GM19240 (cell line): ENCODE results near the gene ELOVL2.

Experiments used
- DNase-seq: peaks from one replicate; pipeline ENCODE4 v3.0.0; 2011; ENCODE audit warnings: low spot score; ENCODE audit not compliant: insufficient read length

Gene ELOVL2

GRCh38 chr6:11056871-11057270 is 12.8 kb upstream of the ELOVL2 start:
- no peak for DNase-seq

DNA sequence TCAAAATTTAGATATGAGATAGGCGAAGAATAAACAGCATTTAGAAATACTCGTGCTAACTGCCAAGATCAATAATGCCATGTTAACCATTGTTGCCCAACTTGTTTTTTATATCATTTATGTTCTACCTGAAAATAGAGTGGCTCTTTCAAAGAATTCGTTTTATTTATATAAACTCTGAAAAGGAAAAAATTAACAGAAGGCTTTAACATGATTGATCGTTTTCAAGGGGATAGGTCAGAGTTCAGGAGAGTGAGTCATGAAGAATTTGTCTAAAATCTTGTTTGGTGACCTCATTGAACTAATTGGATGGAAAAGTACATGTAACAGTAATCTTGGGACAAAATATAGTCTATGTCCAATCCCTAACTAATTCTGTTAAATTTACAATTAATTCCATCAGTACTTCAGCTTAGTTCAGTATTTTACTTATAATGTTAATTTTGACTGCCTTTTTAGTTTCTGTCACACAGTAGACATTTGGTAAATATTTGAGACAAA is 11.1 kb upstream of the ELOVL2 start:
- DNase-seq = no peak

DNA sequence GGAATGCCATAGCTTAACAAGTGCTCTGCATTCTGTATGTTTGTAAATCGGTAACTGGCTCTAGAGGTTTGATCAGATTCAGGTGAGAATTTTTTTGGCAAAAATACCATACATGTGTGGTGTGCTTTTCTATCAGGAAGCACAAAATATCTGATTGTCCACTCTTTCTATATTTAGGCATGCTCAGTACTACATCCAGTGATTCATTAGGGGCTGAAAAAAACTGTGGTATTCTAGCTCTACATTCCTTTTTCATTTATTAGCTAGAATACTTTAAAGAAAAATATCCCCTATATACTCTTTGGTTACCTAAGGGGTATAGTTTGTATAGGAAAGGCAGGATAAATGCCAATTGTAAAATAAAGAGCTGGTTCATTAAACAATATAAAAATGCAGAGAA is 10.6 kb upstream of the ELOVL2 start:
- no peak for DNase-seq

DNA sequence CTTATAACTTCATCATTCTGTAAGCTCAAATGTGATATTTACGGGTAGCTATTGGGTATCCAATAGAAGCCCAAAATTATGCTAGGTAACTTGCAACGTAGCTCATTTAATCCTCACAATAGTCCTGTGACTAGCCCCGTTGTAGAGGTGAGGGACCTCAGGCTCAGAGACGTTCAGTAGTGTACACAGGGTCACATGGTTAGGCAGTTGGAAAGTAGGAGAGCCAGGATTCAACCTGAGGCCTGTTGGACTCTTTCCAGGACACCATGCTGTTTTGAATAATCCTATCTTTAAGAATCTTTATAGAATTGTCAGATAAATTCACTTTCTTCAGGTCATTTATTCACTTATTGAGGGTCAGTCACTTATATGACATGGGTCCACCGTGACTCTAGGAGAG is 9.2 kb upstream of the ELOVL2 start:
- no peak for DNase-seq

- no peak for DNase-seq
These were observed 6.6 kb upstream of the ELOVL2 start for GRCh38 chr6:11050731-11051130.

- no peak for DNase-seq
These were observed 635 bp upstream of the ELOVL2 start for GRCh38 chr6:11044712-11045167.

DNA sequence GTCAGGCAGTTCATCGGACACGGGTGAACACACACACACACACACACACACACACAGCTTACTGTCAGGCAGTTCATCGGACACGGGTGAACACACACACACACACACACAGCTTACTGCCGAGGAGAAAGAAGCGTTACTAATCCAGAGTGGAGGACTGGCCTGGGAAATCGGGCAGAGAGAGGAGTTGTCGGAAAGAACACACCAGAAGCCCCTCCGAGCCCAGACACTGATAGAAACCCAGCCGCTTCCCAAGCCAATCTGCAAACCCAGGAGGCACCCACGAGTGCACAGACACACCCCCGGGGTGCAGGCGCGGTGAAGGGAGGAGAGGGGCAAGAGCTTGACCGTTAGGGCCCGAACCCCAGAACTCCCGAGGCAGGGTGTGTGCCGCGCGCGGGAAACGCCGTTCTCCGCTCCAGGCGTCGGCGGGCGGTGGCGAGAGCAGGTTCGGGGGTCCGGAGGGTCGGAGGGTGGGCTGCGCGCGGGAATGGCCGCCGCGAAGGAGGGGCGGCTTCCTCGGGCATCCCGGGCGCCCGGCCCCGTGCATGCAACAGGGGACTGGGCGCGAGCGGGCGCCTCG is 636 bp downstream of the ELOVL2 start:
- DNase-seq = no peak

DNA sequence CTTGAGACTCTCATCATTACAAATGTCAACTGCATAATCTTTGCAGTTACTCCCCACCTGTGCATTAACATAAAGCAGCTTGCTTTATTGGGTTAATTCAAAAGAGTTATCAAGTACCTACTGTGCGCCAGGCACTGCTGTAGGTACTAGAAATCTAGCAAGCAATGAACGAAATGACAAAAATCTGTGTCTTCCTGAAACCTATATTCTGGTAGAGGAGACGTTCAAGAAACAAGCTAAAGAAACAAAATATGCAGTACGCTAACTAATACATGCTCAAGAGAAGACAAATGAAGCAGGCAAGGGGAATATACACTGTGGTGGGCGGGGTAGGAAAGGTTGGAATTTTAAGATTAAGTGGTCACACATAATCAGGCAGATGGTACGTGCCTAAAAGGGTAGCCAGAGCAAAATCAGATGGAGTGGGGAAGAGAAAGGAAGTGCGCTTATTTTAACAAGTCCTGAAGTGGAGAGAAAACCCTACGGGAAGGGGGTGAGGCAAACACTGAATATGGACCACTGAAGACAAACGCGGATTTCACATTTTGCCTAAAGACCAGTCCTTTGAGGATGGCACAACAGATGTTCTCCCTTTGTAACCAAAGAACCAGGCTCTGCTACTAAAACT is 1.2 kb downstream of the ELOVL2 start:
- no peak for DNase-seq

DNA sequence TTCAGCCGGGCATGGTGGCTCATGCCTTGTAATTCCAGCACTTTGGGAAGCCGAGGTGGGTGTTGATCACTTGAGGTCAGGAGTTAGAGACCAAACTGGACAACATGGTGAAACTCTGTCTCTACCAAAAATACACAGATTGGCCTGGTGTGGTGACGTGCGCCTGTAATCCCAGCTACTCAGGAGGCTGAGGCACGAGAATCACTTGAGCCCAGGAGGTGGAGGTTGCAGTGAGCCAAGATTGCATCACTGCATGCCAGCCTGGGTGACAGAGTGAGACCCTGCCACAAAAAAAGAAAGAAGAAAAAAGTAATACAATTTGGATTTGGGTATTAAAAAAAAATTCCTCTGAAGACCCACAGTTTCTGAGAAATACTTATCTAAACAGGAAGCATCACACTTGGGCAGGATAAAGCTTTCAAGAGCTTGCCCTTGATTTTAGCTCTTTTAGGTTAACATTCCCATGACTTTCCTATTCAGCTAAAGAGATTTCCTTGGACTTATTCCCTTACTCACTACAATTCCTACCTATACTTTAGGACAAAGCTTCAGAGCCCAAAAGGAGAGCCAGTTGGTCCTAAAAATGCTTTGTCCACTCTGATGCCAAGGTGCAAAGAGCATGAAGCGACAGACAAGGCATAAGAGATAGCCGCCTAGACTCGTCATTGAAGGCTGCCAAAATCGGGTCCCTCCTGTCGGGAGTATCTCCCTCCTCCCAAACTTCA is 1.9 kb downstream of the ELOVL2 start:
- DNase-seq = no peak

GRCh38 chr6:11040134-11040533 is 4.0 kb downstream of the ELOVL2 start:
- no peak for DNase-seq

- no peak for DNase-seq
These were observed 5.1 kb downstream of the ELOVL2 start for GRCh38 chr6:11039040-11039439.

DNA sequence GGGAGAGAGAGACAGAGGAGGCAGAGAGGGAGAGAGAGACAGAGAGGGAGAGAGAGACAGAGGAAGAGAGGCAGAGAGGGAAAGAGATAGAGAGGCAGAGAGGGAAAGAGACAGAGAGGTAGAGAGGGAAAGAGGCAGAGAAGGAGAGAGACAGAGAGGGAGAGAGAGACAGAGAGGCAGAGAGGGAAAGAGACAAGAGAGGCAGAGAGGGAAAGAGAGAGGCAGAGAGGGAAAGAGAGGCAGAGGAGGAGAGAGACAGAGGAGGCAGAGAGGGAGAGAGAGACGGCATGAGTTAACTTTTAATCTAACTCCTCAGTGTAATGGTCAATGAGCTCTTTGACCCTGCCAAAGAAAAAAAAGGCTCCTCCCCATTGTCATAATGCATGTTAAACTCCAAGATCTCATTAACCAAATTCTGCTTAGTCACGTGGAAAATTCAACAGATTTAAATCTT is 7.1 kb downstream of the ELOVL2 start:
- DNase-seq = no peak

DNA sequence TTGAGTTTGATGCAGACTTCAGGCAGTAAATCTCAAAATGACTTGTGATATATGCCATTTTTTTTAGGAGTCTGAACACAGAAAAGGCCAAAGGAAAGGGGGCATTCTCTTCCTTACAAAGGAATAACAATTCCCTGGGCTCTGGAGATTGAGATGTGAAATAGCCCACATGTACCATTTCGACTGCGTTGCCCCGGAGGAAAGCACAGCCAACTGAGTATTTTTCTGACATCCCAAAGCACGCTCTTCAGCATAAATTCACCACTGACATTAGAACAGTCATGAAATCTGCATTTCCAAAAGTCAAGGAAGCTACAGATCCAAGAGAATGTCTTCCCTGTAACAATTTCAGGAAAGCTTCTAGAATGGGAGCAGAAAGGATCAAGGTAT is 7.8 kb downstream of the ELOVL2 start:
- no peak for DNase-seq

- no peak for DNase-seq
These were observed 8.3 kb downstream of the ELOVL2 start for GRCh38 chr6:11035616-11036350.

DNA sequence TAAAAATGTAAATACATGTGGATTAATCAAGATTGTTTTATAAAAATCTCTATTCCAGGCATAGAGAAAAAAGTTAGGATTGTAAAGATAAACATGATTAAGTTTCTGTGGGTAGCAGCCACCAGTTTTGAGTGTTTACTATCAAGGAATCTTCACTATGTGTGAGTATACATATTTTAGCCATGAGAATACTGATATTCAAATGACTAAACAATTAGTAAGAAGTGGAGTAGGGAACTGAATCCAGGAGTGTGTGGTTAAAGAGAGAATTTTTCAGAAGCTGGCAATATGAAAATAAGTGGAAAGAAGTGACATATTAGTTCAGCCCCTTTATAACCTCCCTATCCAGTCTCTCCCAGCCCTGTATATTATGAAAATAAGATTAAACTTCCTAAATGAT is 10.3 kb downstream of the ELOVL2 start:
- no peak for DNase-seq

- no peak for DNase-seq
These were observed 13.2 kb downstream of the ELOVL2 start for GRCh38 chr6:11030904-11031303.

GRCh38 chr6:11028959-11029358 is 15.1 kb downstream of the ELOVL2 start:
- no peak for DNase-seq

GRCh38 chr6:11027565-11028110 is 16.5 kb downstream of the ELOVL2 start:
- DNase-seq = no peak

- DNase-seq = no peak
These were observed 18.0 kb downstream of the ELOVL2 start for GRCh38 chr6:11025921-11026635.

- no peak for DNase-seq
These were observed 19.0 kb downstream of the ELOVL2 start for GRCh38 chr6:11025130-11025529.

- no peak for DNase-seq
These were observed 21.1 kb downstream of the ELOVL2 start for GRCh38 chr6:11023032-11023431.
